K562 (cell line): ENCODE results near the gene SGO1. TPM values are rescaled to one million over a fixed set of nuclear protein-coding genes. Genes with fewer than 3 reads are reported as not detected.

ENCODE experiments used
- ATAC-seq: fragments of 200-7000 bp; cut with Tn5 transposase; 3 replicates; pipeline ENCODE4 v1.9.1; 2020; ENCODE audit warnings: moderate library complexity
- BruUV-seq: library from RNA; stranded (reverse); fragments of 400-500 nt; replicated peaks from 2 replicates; lab custom pipeline; 2021; lab: Mats Ljungman, UMichigan
- CTCF ChIA-PET: fragments of 300-600 bp; formaldehyde crosslinking; extraction: SDS; loops from one replicate; lab custom pipeline; 2021; ENCODE audit warnings: low intra/inter-chr PET ratio; lab: Yijun Ruan, JAX
- POLR2A ChIA-PET: fragments of 300-600, 350-650 bp; sonication (Branson Sonifier 250); formaldehyde crosslinking; extraction: SDS; loops from one replicate; lab custom pipeline; 2021; ENCODE audit warnings: antibody characterized with exemption, inconsistent platforms; lab: Yijun Ruan, JAX
- DNase-seq, 4 experiments: peaks; one replicate each; pipeline versions ENCODE4 v3.0.0 to v3.0.0-alpha.2; 2011 to 2018; ENCODE audit warnings: low spot score in 3 of 4, mixed read lengths in 3 of 4; ENCODE audit errors: extremely low read depth in 1 of 4
- FAIRE-seq: peaks from 2 replicates; lab custom pipeline; 2011; peaks lifted over from hg19 to GRCh38; lab: Jason Lieb, UNC
- H2AFZ ChIP-seq: 2 replicates; pipeline ENCODE4 v1.6.0; 2011; ENCODE audit warnings: low read depth, low read length, control low read depth, inconsistent platforms
- H3K27ac ChIP-seq: fragments of 200-600 bp; 3 replicates; pipeline ENCODE4 v1.8.0; 2011; ENCODE audit warnings: low read depth, mild to moderate bottlenecking, control low read depth, inconsistent platforms, low read length, moderate library complexity, mixed read lengths; ENCODE audit errors: extremely low read depth
- H3K27me3 ChIP-seq, 2 experiments: fragments of 300-600 bp in 1 of 2; 2 replicates in 1 of 2; 3 replicates in 1 of 2; pipeline versions ENCODE4 v1.6.0 to v1.8.0; 2011; ENCODE audit warnings: inconsistent platforms in 2 of 2, low read length in 2 of 2, mild to moderate bottlenecking in 1 of 2, mixed read lengths in 1 of 2, moderate library complexity in 1 of 2; ENCODE audit not compliant: control insufficient read depth in 2 of 2, insufficient read depth in 2 of 2
- H3K36me3 ChIP-seq: fragments of 300-600 bp; 3 replicates; pipeline ENCODE4 v1.8.0; 2011; ENCODE audit warnings: mild to moderate bottlenecking, low read length, inconsistent platforms; ENCODE audit not compliant: control insufficient read depth, insufficient read depth
- H3K4me1 ChIP-seq, 2 experiments: fragments of 200-600 bp in 1 of 2; replicated peaks in 1 of 2; 2 replicates in 1 of 2; 3 replicates in 1 of 2; pipeline versions ENCODE4 v1.5.1 to v1.8.0; 2011; ENCODE audit warnings: inconsistent platforms in 2 of 2, low read length in 2 of 2, mild to moderate bottlenecking in 1 of 2, mixed read lengths in 1 of 2, moderate library complexity in 1 of 2; ENCODE audit not compliant: control insufficient read depth in 2 of 2, insufficient read depth in 2 of 2
- H3K4me2 ChIP-seq: 2 replicates; pipeline ENCODE4 v1.6.1; 2011; ENCODE audit warnings: low read length, control low read depth, inconsistent platforms, mixed read lengths; ENCODE audit not compliant: insufficient read depth
- H3K4me3 ChIP-seq: fragments of 200-600 bp; sonication (generic), shearing (Covaris generic); 2 replicates; pipeline ENCODE4 v1.5.1; 2016; ENCODE audit warnings: control low read depth, inconsistent platforms
- H3K79me2 ChIP-seq: fragments of 200-600 bp; 3 replicates; pipeline ENCODE4 v1.8.0; 2011; ENCODE audit warnings: low read length, inconsistent platforms; ENCODE audit not compliant: control insufficient read depth, insufficient read depth
- H3K9ac ChIP-seq, 2 experiments: 2 replicates each; pipeline versions ENCODE4 v1.6.0 to v1.6.1; 2011; ENCODE audit warnings: low read depth in 2 of 2, low read length in 2 of 2, control low read depth in 1 of 2, inconsistent platforms in 1 of 2, mild to moderate bottlenecking in 1 of 2, mixed read lengths in 1 of 2; ENCODE audit not compliant: insufficient read depth in 1 of 2
- H3K9me1 ChIP-seq: one replicate; pipeline ENCODE4 v1.6.0; 2011; ENCODE audit warnings: inconsistent platforms, mild to moderate bottlenecking, low read length, moderate library complexity; ENCODE audit not compliant: control insufficient read depth, insufficient read depth
- H3K9me3 ChIP-seq: replicated peaks from 2 replicates; pipeline ENCODE4 v1.5.1; 2011; ENCODE audit warnings: low read depth, low read length, inconsistent platforms; ENCODE audit not compliant: control insufficient read depth, insufficient read depth
- H4K20me1 ChIP-seq: replicated peaks from 2 replicates; pipeline ENCODE4 v1.6.1; 2011; ENCODE audit warnings: low read length, inconsistent platforms, mixed read lengths; ENCODE audit not compliant: control insufficient read depth, insufficient read depth
- PCBP1 ChIP-seq: fragments of 200-400 bp; formaldehyde crosslinking; IDR thresholded peaks from 2 replicates; pipeline ENCODE4 v1.6.1; 2018; ENCODE audit warnings: mild to moderate bottlenecking, low read depth, low read length; ENCODE audit not compliant: poor library complexity, severe bottlenecking
- RBM22 ChIP-seq: fragments of 200-400 bp; formaldehyde crosslinking; IDR thresholded peaks from 2 replicates; pipeline ENCODE4 v1.6.1; 2018; ENCODE audit warnings: low read length, low read depth; ENCODE audit not compliant: poor library complexity, severe bottlenecking
- RNF219 ChIP-seq: fragments of 250-450 bp; sonication (Bioruptor Pico); IDR thresholded peaks from 2 replicates; pipeline ENCODE4 v1.5.0; 2022; ENCODE audit warnings: mild to moderate bottlenecking
- SMARCB1 ChIP-seq: IDR thresholded peaks from 2 replicates; pipeline ENCODE4 v1.6.1; 2011; ENCODE audit warnings: improper control_type of control experiment, low read depth; ENCODE audit not compliant: insufficient read length
- WGBS: fragments of 100-300 bp; shearing (Covaris generic); methylation state at CpG from one replicate; pipeline ENCODE4 v1.1.6; 2016; ENCODE audit warnings: low coverage, mixed read lengths; ENCODE audit not compliant: insufficient coverage; ENCODE audit errors: missing lambda C conversion rate; 5-methylcytosine and 5-hydroxymethylcytosine counted together
- in situ Hi-C: fragments of 300-500 bp; cut with MboI; formaldehyde crosslinking; loops from 4 replicates; pipeline ENCODE4 v1.15.0; 2018; ENCODE audit warnings: inconsistent platforms, mixed read lengths
- intact Hi-C: fragments of 100-400 bp; cut with micrococcal nuclease; formaldehyde crosslinking; loops from 2 replicates; pipeline ENCODE4 v1.14.2; 2022
- polyA plus RNA-seq, 8 experiments: library from polyadenylated mRNA; depleted of rRNA in 4 of 8; stranded (reverse) in 5 of 8; unstranded in 3 of 8; fragments of >200 nt; fragmentation: Nextera tagmentation in 2 of 8; fragmentation: Illumina TruSeq in 1 of 8; extraction: Ambion mirVana in 2 of 8; extraction: Trizol in 1 of 8; gene quantifications; 2 replicates each; pipeline versions ENCODE4 v1.2.1 to v1.2.3, GENCODE V29; 2011 to 2014; ENCODE audit warnings: inconsistent platforms in 1 of 8, missing spikeins in 1 of 8
- total RNA-seq, 7 experiments: library from RNA; depleted of rRNA in 6 of 7; stranded (reverse); fragments of >200 nt in 6 of 7; fragmentation: Illumina TruSeq in 2 of 7; extraction: Trizol in 2 of 7; gene quantifications; 2 replicates each; pipeline versions ENCODE4 v1.2.1 to v1.2.3, GENCODE V29; 2011 to 2021; ENCODE audit warnings: low replicate concordance in 1 of 7

Gene SGO1
- total and polyA plus RNA-seq, 9 of the 15 experiments (the other 6 are each of a cell fraction or from before 2014, with no cell fraction given) = 13.7 to 57.3 (median 28.2) TPM

GRCh38 chr3:20173844-20174410 is 12.1 kb downstream of the SGO1 start:
- no peak overlapping the region for H3K9ac ChIP-seq
- H3K36me3 ChIP-seq = peaks cover 85% of the 10 kb centered on the region
- no peaks in the 10 kb centered on the region for H3K27me3 ChIP-seq
- no peak overlapping the region for H3K27ac ChIP-seq
- no peak for TF ChIP-seq RNF219 (CRISPR knock-in tag)
- no peak for TF ChIP-seq PCBP1
- TF ChIP-seq RBM22 = no peak
- TF ChIP-seq SMARCB1 = no peak
- TF ChIP-seq, all 486 proteins: peak for 0
- ATAC-seq = no peak
- Histone ChIP-seq H3K9me1 (no peaks in the 10 kb centered on the region), H4K20me1 (no peaks in the 10 kb centered on the region), H3K4me1 (no peaks in the 10 kb centered on the region), H2AFZ (no peak overlapping the region), H3K79me2 (no peaks in the 10 kb centered on the region), H3K4me3 (no peak overlapping the region), H3K4me2 (no peak overlapping the region), H3K9me3 (no peaks in the 10 kb centered on the region)
- no peak for FAIRE-seq
- no TSS peak for BruUV-seq
- intact Hi-C loops (no loop called here), in situ Hi-C loops (no loop called here)
- POLR2A ChIA-PET = interaction anchor here (1.3 kb wide), 1 partner anchor 10 kb away, joined by 3 read pairs; no protein-coding TSS in a partner anchor
- WGBS = 97% methylated on average over 4 of the region's 4 CpGs
- no peak for DNase-seq
- CTCF ChIA-PET = no interaction called here
